Measurements from ENCODE around the gene CUL1.

- no peak for TF ChIP-seq CTCF (IDR thresholded peaks at IDR 0.05)
- no peak for TF ChIP-seq POLR2A (IDR thresholded peaks at IDR 0.05)
Observed at GRCh38 chr7:148753224-148753623, 54.5 kb downstream of the CUL1 start.
